Peyer's patch (tissue), 4 donors: ENCODE measurements around the gene COX7A2L. TPM values are rescaled to one million over a fixed set of nuclear protein-coding genes. Genes with fewer than 3 reads are reported as not detected.

ENCODE experiments used
- DNase-seq, 3 donors: peaks; one replicate each; pipeline ENCODE4 v3.0.0-alpha.2; 2017 to 2019
- H3K27ac ChIP-seq, 4 donors: fragments of 200-600 bp; sonication (generic); one replicate each; pipeline ENCODE4 v1.5.1; 2016 to 2019
- H3K27me3 ChIP-seq, 2 donors: fragments of 200-600 bp; sonication (generic); one replicate each; pipeline ENCODE4 v1.5.1; 2019
- H3K36me3 ChIP-seq, 3 donors: fragments of 200-600 bp; sonication (generic); one replicate each; pipeline ENCODE4 v1.5.1; 2016 to 2019
- H3K4me1 ChIP-seq, 4 donors: fragments of 200-600 bp; sonication (generic); one replicate each; pipeline ENCODE4 v1.5.1; 2016 to 2019
- H3K4me3 ChIP-seq, 4 donors: fragments of 200-600 bp; sonication (generic); 1 replicate in 3 of 4; 2 replicates in 1 of 4; pipeline ENCODE4 v1.5.1; 2016 to 2019; ENCODE audit warnings: mild to moderate bottlenecking in 1 of 4
- H3K9me3 ChIP-seq, 4 donors: fragments of 200-600 bp; sonication (generic); one replicate each; pipeline ENCODE4 v1.5.1; 2016 to 2019; ENCODE audit warnings: mild to moderate bottlenecking in 1 of 4
- CTCF ChIP-seq, 6 experiments: fragments of 450-650 bp in 4 of 6; fragments of 200-600 bp in 2 of 6; sonication (generic) in 1 of 6; IDR thresholded peaks; one replicate each; pipeline ENCODE4 v1.5.1; 2017 to 2019; ENCODE audit warnings: antibody characterized with exemption in 6 of 6, mild to moderate bottlenecking in 3 of 6, moderate library complexity in 1 of 6
- POLR2A ChIP-seq, 2 donors: fragments of 450-650 bp; IDR thresholded peaks; one replicate each; pipeline ENCODE4 v1.5.1; 2017; ENCODE audit warnings: antibody characterized with exemption in 2 of 2, mild to moderate bottlenecking in 2 of 2, moderate library complexity in 2 of 2
- total RNA-seq, 4 donors: library from RNA; depleted of rRNA; stranded (reverse); fragments of >200 nt; gene quantifications; one replicate each; pipeline ENCODE4 v1.1.0, GENCODE V29; 2016

The COX7A2L gene
- total RNA-seq, 4 donors from 2014 or later: 77.3 to 143 (median 101) TPM

DNA sequence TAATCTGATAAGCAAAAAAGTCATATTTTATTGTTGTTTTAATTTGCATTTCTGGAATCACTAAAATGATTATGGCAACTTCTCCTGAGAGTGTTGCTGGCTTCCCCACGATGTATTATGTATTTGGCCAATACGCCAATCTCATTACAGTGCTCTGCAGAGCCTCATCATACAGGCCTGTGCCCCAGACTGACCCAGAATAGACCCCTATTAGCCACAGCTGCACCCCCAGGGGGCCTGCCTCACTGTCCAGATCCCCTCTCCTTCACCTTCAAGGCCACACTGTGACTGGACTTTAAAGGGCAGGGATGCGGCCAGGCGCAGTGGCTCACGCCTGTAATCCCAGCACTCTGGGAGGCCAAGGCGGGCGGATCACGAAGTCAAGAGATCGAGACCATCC is 17.4 kb upstream of the COX7A2L start:
- Histone ChIP-seq H3K27ac (no peak overlapping the region), H3K27me3 (no peaks in the 10 kb centered on the region)
- TF ChIP-seq CTCF (IDR thresholded peaks at IDR 0.05) (no peak), POLR2A (IDR thresholded peaks at IDR 0.05) (no peak)

DNA sequence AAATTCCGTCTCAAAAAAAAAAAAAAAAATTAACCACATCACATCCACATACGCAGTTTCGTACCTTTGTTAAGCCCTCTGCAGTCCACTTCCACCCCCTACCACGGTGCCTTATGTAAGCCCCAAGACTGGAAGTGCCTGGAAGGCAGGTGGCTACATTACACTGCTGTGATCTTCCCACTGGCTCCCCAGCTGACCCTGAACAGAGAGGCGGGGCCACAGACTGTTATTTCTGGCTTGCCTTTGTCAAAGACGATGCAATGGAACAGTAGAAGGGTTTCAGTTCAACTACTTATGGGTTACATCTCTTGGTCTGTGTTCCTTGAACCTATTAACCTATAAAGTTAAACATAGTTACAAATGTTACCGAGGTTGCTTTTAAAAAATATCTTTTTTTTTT is 15.7 kb upstream of the COX7A2L start:
- Histone ChIP-seq H3K36me3 (no peaks in the 10 kb centered on the region), H3K27ac (no peak overlapping the region), H3K4me3 (no peak overlapping the region), H3K27me3 (no peaks in the 10 kb centered on the region), H3K4me1 (peaks cover 0 to 8% (median 0%) of the 10 kb centered on the region in 4 donors), H3K9me3 (no peaks in the 10 kb centered on the region)
- no peak for TF ChIP-seq CTCF (IDR thresholded peaks at IDR 0.05)
- TF ChIP-seq POLR2A (IDR thresholded peaks at IDR 0.05): no peak
- DNase-seq: no peak

More for the DNA sequence above, 17.4 kb upstream of the COX7A2L start:
- no peak for DNase-seq
- Histone ChIP-seq H3K4me3 (no peak overlapping the region), H3K9me3 (no peaks in the 10 kb centered on the region), H3K4me1 (peaks cover 0 to 4% (median 0%) of the 10 kb centered on the region in 4 donors), H3K36me3 (no peaks in the 10 kb centered on the region)

- Histone ChIP-seq H3K36me3 (no peaks in the 10 kb centered on the region), H3K9me3 (no peaks in the 10 kb centered on the region), H3K27ac (no peak overlapping the region), H3K27me3 (no peaks in the 10 kb centered on the region), H3K4me3 (no peak overlapping the region), H3K4me1 (peaks cover 0 to 9% (median 0%) of the 10 kb centered on the region in 4 donors)
- TF ChIP-seq POLR2A (IDR thresholded peaks at IDR 0.05) (no peak), CTCF (IDR thresholded peaks at IDR 0.05) (no peak)
- no peak for DNase-seq
These were observed 11.6 kb upstream of the COX7A2L start for GRCh38 chr2:42372474-42373200.

DNA sequence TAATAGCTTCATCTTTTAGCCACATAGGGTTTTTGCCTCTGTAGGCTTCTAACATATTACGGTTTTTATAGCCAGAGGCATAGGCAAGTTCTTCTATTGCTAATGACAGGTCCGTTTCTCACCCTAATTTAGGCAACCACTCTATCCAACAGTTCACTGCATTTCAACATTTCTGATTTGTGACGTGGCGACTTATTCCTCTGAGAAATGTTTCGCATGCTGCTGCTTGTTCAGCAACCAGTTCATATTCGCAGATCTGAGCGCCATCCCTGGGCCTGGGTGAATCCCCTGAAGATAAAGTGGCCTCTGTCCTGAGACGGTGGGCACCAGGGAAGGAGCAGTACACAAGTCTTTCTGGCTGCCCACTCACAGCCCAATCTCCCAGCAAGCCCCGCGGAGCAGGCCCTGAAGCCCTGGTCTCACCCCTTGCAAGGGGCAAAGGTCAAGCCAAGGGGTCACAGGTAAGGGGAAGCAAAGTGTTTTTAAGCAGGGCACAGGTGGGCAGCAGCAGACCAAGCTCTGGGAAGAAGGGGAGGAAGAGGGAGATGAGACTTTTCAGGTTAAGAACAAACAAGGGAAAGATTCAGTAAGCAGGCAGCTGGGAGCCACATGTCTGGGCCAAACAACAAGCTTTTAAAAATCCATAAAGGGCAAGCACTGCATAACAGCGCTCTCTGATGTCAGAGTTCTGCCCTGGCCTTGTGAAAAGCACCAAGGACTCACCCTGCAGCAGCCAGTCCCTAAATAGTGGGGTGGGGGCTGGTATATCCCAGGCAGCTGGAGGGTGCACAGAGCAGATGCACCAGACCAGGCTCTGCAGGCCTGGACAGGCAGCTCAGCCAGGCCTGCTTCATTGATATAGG is 10.8 kb upstream of the COX7A2L start:
- H3K4me3 ChIP-seq: no peak overlapping the region
- H3K27ac ChIP-seq: no peak overlapping the region
- TF ChIP-seq POLR2A (IDR thresholded peaks at IDR 0.05) (no peak), CTCF (IDR thresholded peaks at IDR 0.05) (no peak)
- no peaks in the 10 kb centered on the region for H3K9me3 ChIP-seq
- H3K4me1 ChIP-seq: peaks cover 0 to 9% (median 0%) of the 10 kb centered on the region in 4 donors
- no peaks in the 10 kb centered on the region for H3K27me3 ChIP-seq
- no peak for DNase-seq
- H3K36me3 ChIP-seq: no peaks in the 10 kb centered on the region

DNA sequence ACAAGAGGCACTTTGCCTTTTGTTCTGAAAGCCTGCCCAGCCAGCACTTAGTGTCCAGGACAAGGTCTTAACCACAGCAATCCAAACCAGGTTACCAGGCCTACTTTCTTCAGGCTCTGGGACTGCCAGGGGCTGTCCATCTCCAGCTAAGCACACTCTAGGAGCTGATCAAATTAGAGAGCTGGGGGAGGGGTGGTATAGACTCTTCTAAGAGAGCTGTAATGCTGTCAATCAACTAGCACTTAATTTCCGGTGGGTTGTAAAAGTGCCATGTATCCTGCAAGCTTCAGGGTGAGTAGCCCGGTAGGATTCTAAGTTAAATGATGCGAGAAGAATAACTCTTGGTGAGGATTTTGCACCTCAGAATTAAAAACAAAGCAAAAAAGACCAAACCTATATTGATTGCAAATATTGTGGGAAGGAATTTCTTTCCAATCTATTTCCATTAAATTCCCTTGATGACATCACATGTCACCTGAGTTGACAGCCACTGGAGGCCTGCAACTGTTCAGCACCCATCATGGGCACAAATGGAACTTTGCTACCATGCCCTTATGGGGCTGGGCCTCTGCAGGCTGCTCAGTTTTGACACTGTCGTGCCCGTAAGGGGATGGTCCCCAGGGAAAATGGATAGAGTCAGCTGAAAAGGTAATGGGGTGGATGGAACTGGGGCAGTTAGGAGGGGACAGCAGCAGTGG is 8.7 kb upstream of the COX7A2L start:
- no peak for DNase-seq
- no peaks in the 10 kb centered on the region for H3K9me3 ChIP-seq
- no peak overlapping the region for H3K4me3 ChIP-seq
- no peaks in the 10 kb centered on the region for H3K36me3 ChIP-seq
- TF ChIP-seq POLR2A (IDR thresholded peaks at IDR 0.05): no peak
- TF ChIP-seq CTCF (IDR thresholded peaks at IDR 0.05): no peak
- no peak overlapping the region for H3K27ac ChIP-seq
- no peaks in the 10 kb centered on the region for H3K27me3 ChIP-seq
- peaks cover 0 to 9% (median 0%) of the 10 kb centered on the region in 4 donors for H3K4me1 ChIP-seq
